ENCODE measurements around the gene KRTAP5-8. TPM values are rescaled to one million over a fixed set of nuclear protein-coding genes. Genes with fewer than 3 reads are reported as not detected.
"Not testable (repeated sequence)": the region's sequence is repeated elsewhere in the genome, so short reads cannot be mapped to it uniquely, and the experiment has no call there.

Gene KRTAP5-8
- polyA plus RNA-seq, 4 donors = 0.30 to 1.3 (median 0.61) TPM

GRCh38 chr11:71568704-71569349 lies 31.0 kb downstream of the KRTAP5-8 start:
- no peak for DNase-seq (ENCODE audit: low read depth in 4 of 4, low spot score in 2 of 4)

DNA sequence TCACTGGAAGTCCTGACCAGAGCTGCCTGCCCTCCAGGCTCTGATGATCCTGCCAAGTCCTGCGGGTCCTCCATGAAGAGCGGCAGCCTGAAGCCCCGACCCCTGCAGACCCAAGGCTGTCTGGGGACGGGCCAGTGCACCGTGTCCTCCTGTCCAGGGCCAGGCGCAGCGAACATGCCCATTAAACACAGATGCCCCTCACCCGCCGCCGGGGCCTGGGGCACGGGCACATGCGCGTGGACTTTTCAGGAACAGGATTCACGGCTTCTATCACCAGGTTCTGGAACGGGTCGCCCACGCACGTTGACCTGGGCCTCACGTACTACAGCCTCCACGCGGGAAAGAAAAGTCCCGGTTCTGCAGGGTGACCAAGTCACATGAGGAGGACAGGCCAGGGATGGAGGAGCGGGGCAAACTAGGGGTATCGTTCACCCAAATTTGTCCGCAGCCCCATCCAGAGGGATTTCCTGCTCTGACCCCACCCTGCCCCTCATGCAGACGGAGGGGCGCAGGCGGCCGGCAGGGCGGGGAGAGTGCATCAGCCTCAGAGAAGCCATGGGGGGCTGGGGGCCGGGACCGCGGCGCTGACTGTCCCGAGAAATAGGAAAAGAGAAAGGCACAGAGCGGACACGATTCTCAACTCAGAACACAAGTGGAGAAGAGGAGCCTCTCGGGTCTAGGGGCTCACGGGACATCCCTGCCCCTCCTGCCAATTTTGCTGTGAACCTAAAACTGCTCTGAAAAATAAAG lies 33.5 kb downstream of the KRTAP5-8 start:
- not testable (repeated sequence) for DNase-seq (ENCODE audit: low read depth in 4 of 4, low spot score in 2 of 4)

DNA sequence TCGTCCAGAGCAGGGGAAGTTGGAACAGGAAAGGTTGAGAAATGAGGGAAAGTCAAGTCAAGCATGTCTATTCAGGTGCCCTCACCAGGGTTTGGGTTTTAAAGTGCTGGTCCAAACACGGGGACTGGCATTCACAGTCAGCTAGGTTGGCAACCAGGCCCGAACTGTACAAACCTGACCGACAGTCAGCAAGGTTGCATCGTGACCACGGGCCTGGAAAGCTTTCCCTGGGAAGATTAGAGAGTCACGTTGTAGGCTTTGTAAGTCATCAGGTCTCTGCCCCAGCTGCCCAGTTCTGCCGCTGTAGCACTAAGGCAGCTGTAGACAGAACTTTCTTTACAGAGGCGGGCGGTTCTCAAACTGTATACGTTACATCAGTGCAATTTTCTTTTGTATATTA lies 35.0 kb downstream of the KRTAP5-8 start:
- DNase-seq (ENCODE audit: low read depth in 4 of 4, low spot score in 2 of 4) = no peak

GRCh38 chr11:71574418-71574817 lies 36.6 kb downstream of the KRTAP5-8 start:
- no peak for DNase-seq (ENCODE audit: low read depth in 4 of 4, low spot score in 2 of 4)

DNA sequence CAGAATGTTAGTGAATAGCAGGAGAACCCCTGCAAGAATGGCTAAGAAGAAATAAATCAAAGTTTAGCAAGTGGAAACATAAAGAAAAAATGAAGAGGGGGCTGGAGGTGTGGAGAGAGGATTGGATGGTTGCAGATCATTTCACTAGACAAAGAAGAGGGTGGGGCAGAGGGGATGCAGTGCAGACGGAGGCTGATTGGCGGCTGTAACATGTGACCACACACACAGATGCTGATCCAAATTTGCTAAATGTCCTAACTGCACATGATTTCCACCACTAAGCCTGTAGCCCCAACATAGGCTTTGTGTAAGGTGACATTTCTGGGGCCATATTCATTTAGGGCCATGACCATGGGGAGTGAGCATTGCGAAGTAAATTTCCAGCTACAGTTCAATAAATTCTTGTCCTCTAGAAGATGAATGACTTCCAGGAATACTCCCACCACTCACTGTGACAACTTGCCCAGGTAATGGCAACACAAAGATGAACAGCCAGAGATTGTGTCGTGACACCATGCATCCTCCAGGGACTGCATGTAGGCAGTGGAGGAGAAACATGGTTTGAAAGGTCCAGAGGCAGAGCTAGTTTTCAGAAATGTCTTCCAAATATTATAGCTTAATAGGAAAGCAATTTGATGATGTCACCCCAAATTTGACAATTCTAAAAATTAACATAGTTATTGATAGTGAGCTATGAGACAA lies 38.0 kb downstream of the KRTAP5-8 start:
- no peak for DNase-seq (ENCODE audit: low read depth in 4 of 4, low spot score in 2 of 4)

DNA sequence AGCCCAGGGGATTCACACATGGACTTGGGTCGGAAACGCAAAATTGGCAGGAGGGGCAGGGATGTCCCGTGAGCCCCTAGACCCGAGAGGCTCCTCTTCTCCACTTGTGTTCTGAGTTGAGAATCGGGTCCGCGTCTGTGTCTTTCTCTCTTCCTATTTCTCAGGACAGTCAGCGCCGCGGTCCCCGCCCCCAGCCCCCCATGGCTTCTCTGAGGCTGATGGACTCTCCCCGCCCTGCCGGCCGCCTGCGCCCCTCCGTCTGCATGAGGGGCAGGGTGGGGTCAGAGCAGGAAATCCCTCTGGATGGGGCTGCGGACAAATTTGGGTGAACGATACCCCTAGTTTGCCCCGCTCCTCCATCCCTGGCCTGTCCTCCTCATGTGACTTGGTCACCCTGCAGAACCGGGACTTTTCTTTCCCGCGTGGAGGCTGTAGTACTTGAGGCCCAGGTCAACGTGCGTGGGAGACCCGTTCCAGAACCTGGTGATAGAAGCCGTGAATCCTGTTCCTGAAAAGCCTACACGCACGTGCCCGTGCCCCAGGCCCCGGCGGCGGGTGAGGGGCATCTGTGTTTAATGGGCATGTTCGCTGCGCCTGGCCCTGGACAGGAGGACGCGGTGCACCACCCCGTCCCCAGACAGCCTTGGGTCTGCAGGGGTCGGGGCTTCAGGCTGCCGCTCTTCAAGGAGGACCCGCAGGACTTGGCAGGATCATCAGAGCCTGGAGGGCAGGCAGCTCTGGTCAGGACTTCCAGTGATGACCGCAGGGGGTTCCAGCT lies 39.1 kb downstream of the KRTAP5-8 start:
- DNase-seq (ENCODE audit: low read depth in 4 of 4, low spot score in 2 of 4) = not testable (repeated sequence)

DNA sequence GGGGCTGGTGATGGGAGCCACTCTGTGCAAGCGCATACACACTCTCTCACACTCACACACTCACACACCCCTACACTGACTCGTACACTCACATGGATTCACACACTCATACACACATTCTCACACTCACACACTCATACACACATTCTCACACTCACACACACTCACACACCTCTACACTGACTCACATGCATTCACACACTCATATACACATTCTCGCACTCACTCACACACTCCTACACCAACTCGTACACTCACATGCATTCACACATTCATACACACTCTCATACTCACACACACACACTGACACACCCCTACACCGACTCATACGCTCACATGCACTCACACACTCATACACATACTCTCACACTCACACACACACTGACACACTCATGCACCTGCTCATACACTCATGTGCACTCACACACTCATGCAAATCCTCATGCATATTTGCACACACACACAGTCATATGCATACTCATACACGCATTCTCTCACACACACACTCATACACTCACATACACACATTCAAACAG lies 39.7 kb downstream of the KRTAP5-8 start:
- no peak for DNase-seq (ENCODE audit: low read depth in 4 of 4, low spot score in 2 of 4)

DNA sequence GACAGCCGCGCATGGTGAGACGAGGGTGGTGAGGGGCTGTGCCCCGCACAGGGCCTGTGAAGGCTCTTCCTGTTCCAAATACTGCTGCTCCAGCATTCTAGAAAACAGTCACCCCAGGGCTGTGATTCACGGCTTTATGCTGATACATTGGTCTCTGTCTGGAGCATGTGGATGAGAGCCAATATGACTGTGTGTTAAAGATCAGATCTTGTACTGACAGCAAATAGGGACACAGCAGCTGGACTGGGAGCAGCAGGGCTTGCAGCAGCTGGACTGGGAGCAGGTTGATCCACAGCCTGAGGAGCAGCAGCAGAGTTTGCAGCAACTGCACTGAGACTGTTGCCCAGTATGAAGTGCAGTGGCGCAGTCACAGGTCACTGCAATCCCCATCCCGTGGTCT lies 41.7 kb downstream of the KRTAP5-8 start:
- not testable (repeated sequence) for DNase-seq (ENCODE audit: low read depth in 4 of 4, low spot score in 2 of 4)

DNA sequence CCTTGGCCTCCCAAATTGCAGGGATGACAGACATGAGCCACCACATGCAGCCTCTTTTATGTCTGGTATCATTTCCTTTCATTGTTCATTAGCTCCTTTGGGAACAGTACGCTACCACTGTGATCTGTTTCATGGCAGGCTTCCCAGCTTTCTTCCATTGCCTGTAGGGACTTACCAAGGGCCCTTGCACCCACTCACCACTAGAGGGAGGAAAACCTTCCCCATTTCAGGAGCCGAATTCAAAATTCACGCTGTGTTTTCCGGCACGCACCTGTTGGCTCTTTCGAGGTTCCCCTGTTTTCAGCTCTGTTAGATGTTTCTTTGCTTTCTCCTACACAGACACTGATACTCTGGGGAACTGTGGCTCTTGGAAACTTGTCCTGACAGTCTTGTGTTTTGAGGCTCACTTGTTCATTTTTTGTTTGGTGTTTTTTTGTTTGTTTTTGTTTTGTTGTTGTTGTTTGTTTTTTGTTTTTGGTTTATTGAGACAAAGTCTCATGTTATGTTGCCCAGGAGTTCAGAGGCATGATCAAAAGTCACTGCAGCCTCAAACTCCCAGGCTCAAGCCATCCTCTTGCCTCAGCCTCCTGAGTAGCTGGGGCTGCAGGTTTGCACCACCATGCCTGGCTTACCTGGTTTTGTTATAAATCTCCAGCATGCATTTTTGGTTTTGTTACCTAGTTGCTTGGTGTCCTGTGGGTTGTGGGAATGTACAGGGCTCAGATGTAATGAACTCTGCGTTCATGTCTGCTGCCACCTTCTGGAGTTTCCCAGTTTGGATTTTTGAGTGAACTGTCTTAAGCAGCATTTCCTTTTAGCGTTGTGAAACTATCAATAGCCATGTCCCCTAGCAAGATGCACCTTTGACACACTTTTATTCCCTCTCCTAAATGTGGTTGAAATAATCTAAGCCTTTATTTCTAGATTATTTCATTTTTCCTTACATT lies 42.5 kb downstream of the KRTAP5-8 start:
- DNase-seq (ENCODE audit: low read depth in 4 of 4, low spot score in 2 of 4) = no peak

DNA sequence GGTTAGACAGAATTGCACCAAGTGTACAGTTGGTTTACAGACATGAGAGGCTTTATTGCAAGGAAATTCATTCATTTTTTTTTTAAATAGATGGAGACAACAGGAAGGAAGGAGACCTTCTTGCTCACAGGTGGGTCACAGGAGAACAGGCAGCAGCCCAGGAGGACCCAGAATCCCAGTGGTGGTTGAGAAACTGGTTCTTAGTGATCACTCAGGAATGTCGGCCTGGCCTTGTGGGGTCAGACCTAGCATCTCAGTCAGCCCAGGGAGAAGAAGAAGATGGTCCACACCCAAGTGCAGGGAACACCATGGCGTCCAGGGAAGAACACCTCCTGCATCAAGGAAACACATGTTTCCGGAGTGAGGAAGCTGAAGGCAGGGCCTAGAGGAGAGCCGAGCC lies 44.0 kb downstream of the KRTAP5-8 start:
- DNase-seq (ENCODE audit: low read depth in 4 of 4, low spot score in 2 of 4) = no peak

GRCh38 chr11:71582309-71582895 lies 44.6 kb downstream of the KRTAP5-8 start, which contains the start of gene KRTAP5-11:
Gene KRTAP5-11, minus strand, starts transcription at chr11:71582875. Its CDS starts 38 bp downstream, at chr11:71582837.
- no peak for DNase-seq (ENCODE audit: low read depth in 4 of 4, low spot score in 2 of 4)

- not testable (repeated sequence) for DNase-seq (ENCODE audit: low read depth in 4 of 4, low spot score in 2 of 4)
Measured at GRCh38 chr11:71582969-71583368, 45.1 kb downstream of the KRTAP5-8 start.

DNA sequence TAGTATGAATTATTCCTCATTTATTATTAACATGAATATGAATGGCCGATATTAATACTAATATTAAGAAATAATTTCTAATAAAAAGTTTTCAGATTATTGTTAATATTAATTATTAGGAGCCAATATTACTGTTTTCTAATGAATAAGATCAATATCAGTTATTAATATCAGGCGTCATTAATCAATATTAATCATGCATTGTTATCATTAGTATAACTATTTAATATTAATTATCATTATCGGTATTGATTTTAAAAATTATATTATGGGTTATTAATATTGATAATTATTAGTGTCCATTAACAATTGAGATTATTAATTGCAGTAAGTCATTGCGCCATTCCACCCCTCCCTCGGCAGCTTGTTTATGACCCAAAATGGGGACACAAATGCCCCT lies 47.8 kb downstream of the KRTAP5-8 start:
- not testable (repeated sequence) for DNase-seq (ENCODE audit: low read depth in 4 of 4, low spot score in 2 of 4)

DNA sequence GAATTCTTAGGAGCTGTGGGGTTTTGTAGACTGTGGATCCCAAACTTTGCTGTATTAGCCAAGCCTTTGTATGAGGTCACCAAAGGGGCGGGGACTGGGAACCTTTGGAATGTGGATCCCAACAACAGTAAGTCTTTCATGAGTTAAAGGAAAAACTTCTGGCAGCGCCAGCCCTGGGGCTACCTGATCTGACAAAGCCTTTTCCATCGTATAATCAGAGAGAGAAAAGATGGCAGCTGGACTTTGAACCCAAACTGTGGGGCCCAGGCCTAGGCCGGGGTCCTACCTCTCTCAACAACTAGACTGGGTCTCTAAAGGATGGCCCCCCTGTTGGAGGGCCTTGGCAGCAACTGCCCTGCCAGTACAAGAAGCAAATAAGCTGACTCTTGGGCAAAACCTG lies 50.5 kb downstream of the KRTAP5-8 start:
- DNase-seq (ENCODE audit: low read depth in 4 of 4, low spot score in 2 of 4) = not testable (repeated sequence)

Other genes with a start within 250 kb of the KRTAP5-8 start
- gene DHCR7, start 89.6 kb upstream of the KRTAP5-8 start, polyA plus RNA-seq (ENCODE audit: insufficient read length in 4 of 4) = 10 to 100 TPM; 36.2 to 44.6 (median 38.0) TPM
- 10 to 100 TPM; 33.0 to 64.2 (median 47.8) TPM for gene NADSYN1, start 84.8 kb upstream of the KRTAP5-8 start, polyA plus RNA-seq (ENCODE audit: insufficient read length in 4 of 4)
- under 1 TPM in 3 of 4 donors, not detected in 1; 0.10 to 0.33 (median 0.25) TPM for gene KRTAP5-7, start 10.8 kb upstream of the KRTAP5-8 start, polyA plus RNA-seq (ENCODE audit: insufficient read length in 4 of 4)
- gene KRTAP5-9, start 10.4 kb downstream of the KRTAP5-8 start, polyA plus RNA-seq (ENCODE audit: insufficient read length in 4 of 4) = under 1 TPM; 0.34 to 0.79 (median 0.47) TPM
- under 1 TPM; 0.23 to 0.39 (median 0.31) TPM for gene KRTAP5-10, start 27.5 kb downstream of the KRTAP5-8 start, polyA plus RNA-seq (ENCODE audit: insufficient read length in 4 of 4)
- gene KRTAP5-11, start 44.9 kb downstream of the KRTAP5-8 start, polyA plus RNA-seq (ENCODE audit: insufficient read length in 4 of 4) = not detected